ENCODE data around the gene BRAF.
"Not testable (repeated sequence)": the region's sequence is repeated elsewhere in the genome, so short reads cannot be mapped to it uniquely, and the experiment has no call there.

Gene BRAF

GRCh38 chr7:140876519-140877248 lies 48.0 kb downstream of the BRAF start:
- DNase-seq = no peak

- no peak for DNase-seq
Measured at GRCh38 chr7:140873434-140873833, 51.3 kb downstream of the BRAF start.

- no peak for DNase-seq
Measured at GRCh38 chr7:140870003-140870402, 54.7 kb downstream of the BRAF start.

GRCh38 chr7:140869430-140869829 lies 55.3 kb downstream of the BRAF start:
- DNase-seq = no peak

- DNase-seq = no peak
Measured at GRCh38 chr7:140867467-140868462, 57.0 kb downstream of the BRAF start.

- DNase-seq = no peak
Measured at GRCh38 chr7:140866926-140867325, 57.8 kb downstream of the BRAF start.

GRCh38 chr7:140864732-140865131 lies 60.0 kb downstream of the BRAF start:
- DNase-seq = no peak

GRCh38 chr7:140863867-140864266 lies 60.9 kb downstream of the BRAF start:
- no peak for DNase-seq

GRCh38 chr7:140863184-140863583 lies 61.5 kb downstream of the BRAF start:
- no peak for DNase-seq

GRCh38 chr7:140857048-140857447 lies 67.7 kb downstream of the BRAF start:
- no peak for DNase-seq

- DNase-seq = no peak
Measured at GRCh38 chr7:140841166-140841715, 83.5 kb downstream of the BRAF start.

- DNase-seq = no peak
Measured at GRCh38 chr7:140831724-140832123, 93.0 kb downstream of the BRAF start.

- DNase-seq = no peak
Measured at GRCh38 chr7:140829720-140830119, 95.0 kb downstream of the BRAF start.

GRCh38 chr7:140828741-140829140 lies 96.0 kb downstream of the BRAF start:
- no peak for DNase-seq

- not testable (repeated sequence) for DNase-seq
Measured at GRCh38 chr7:140817383-140817782, 107.3 kb downstream of the BRAF start.

- peak; percentile 36 to 69 for DNase-seq
Measured at GRCh38 chr7:140810830-140811556, 113.7 kb downstream of the BRAF start.

- no peak for DNase-seq
Measured at GRCh38 chr7:140810385-140810784, 114.3 kb downstream of the BRAF start.

- DNase-seq = no peak
Measured at GRCh38 chr7:140778975-140779374, 145.8 kb downstream of the BRAF start.

- no peak for DNase-seq
Measured at GRCh38 chr7:140778568-140778967, 146.2 kb downstream of the BRAF start.

GRCh38 chr7:140774371-140774770 lies 150.4 kb downstream of the BRAF start:
- DNase-seq = no peak

- no peak for DNase-seq
Measured at GRCh38 chr7:140773104-140773503, 151.6 kb downstream of the BRAF start.

- no peak for DNase-seq
Measured at GRCh38 chr7:140771826-140772225, 152.9 kb downstream of the BRAF start.

GRCh38 chr7:140769852-140770251 lies 154.9 kb downstream of the BRAF start:
- DNase-seq = no peak

Measured in stimulated activated CD4-positive, alpha-beta T cell treated with anti-CD3 and anti-CD28 coated beads, Interleukin-2, amount 100 ng/mL, for 24 hours (primary cell).